NCI-H748 (cell line): ENCODE data around the gene PIEZO1.
"Not testable (repeated sequence)": the region's sequence is repeated elsewhere in the genome, so short reads cannot be mapped to it uniquely, and the experiment has no call there.

Source experiments
- DNase-seq: peaks from one replicate; lab custom pipeline; 2025; ENCODE audit not compliant: unreplicated experiment; lab: John Stamatoyannopoulos, UW

PIEZO1 gene

GRCh38 chr16:88805887-88806393, 20.9 kb upstream of the PIEZO1 start:
- DNase-seq = no peak

- DNase-seq = no peak
These were observed 20.3 kb upstream of the PIEZO1 start for GRCh38 chr16:88805340-88805715.

GRCh38 chr16:88804552-88805339, 19.7 kb upstream of the PIEZO1 start:
- DNase-seq = peak; percentile 55

- DNase-seq = no peak
These were observed 19.1 kb upstream of the PIEZO1 start for GRCh38 chr16:88804173-88804551.

GRCh38 chr16:88803264-88803987, 18.4 kb upstream of the PIEZO1 start, which contains the start of gene CDT1:
CDT1 (plus strand) TSS chr16:88803789; CDS start chr16:88803832, 43 bp downstream.
- peak; percentile 75 for DNase-seq

- DNase-seq = no peak
These were observed 15.2 kb upstream of the PIEZO1 start for GRCh38 chr16:88800277-88800592.

GRCh38 chr16:88799569-88800276, 14.7 kb upstream of the PIEZO1 start:
- no peak for DNase-seq

GRCh38 chr16:88798772-88799455, 13.9 kb upstream of the PIEZO1 start:
- no peak for DNase-seq

- no peak for DNase-seq
These were observed 13.1 kb upstream of the PIEZO1 start for GRCh38 chr16:88798073-88798472.

- no peak for DNase-seq
These were observed 11.3 kb upstream of the PIEZO1 start for GRCh38 chr16:88796278-88796677.

GRCh38 chr16:88793251-88793954, 8.4 kb upstream of the PIEZO1 start:
- DNase-seq = no peak

- no peak for DNase-seq
These were observed 7.7 kb upstream of the PIEZO1 start for GRCh38 chr16:88792668-88793250.

- no peak for DNase-seq
These were observed 7.1 kb upstream of the PIEZO1 start for GRCh38 chr16:88792078-88792550.

GRCh38 chr16:88790312-88791211, 5.5 kb upstream of the PIEZO1 start:
- peak; percentile 15 for DNase-seq

- DNase-seq = no peak
These were observed 4.6 kb upstream of the PIEZO1 start for GRCh38 chr16:88789594-88789993.

GRCh38 chr16:88788749-88789148, 3.7 kb upstream of the PIEZO1 start:
- DNase-seq = not testable (repeated sequence)

- no peak for DNase-seq
These were observed 2.7 kb upstream of the PIEZO1 start for GRCh38 chr16:88787579-88788314.

GRCh38 chr16:88784856-88785105, 239 bp downstream of the PIEZO1 start:
- DNase-seq = no peak
